Suprapubic skin (tissue), 4 donors: Measurements from ENCODE around the gene TPK1. TPM values are rescaled to one million over a fixed set of nuclear protein-coding genes. Genes with fewer than 3 reads are reported as not detected.

ENCODE experiments used
- DNase-seq, 2 donors: peaks; one replicate each; pipeline ENCODE4 v3.0.0-alpha.2; 2019; ENCODE audit warnings: low spot score in 2 of 2
- H3K27ac ChIP-seq: fragments of 200-600 bp; sonication (generic); one replicate; pipeline ENCODE4 v1.5.1; 2019
- H3K27me3 ChIP-seq: fragments of 200-600 bp; sonication (generic); one replicate; pipeline ENCODE4 v1.5.1; 2019
- H3K36me3 ChIP-seq: fragments of 200-600 bp; sonication (generic); one replicate; pipeline ENCODE4 v1.5.1; 2019
- H3K4me1 ChIP-seq: fragments of 200-600 bp; sonication (generic); one replicate; pipeline ENCODE4 v1.5.1; 2019
- H3K4me3 ChIP-seq: fragments of 200-600 bp; sonication (generic); one replicate; pipeline ENCODE4 v1.5.1; 2019; ENCODE audit warnings: mild to moderate bottlenecking
- H3K9me3 ChIP-seq: fragments of 200-600 bp; sonication (generic); one replicate; pipeline ENCODE4 v1.5.1; 2019
- EP300 ChIP-seq: sonication (generic); formaldehyde crosslinking; IDR thresholded peaks from one replicate; pipeline ENCODE4 v1.6.1; 2017; ENCODE audit warnings: antibody characterized with exemption
- POLR2A ChIP-seq, 2 donors: fragments of 450-650 bp; IDR thresholded peaks; one replicate each; pipeline ENCODE4 v1.6.1; 2017; ENCODE audit warnings: antibody characterized with exemption in 2 of 2, mild to moderate bottlenecking in 2 of 2, moderate library complexity in 2 of 2
- POLR2AphosphoS5 ChIP-seq, 3 donors: sonication (generic); formaldehyde crosslinking; IDR thresholded peaks; one replicate each; pipeline ENCODE4 v1.6.1; 2017; ENCODE audit warnings: antibody characterized with exemption in 3 of 3
- WGBS: methylation state at CpG from one replicate; pipeline ENCODE4 v1.1.5; 2018; 5-methylcytosine and 5-hydroxymethylcytosine counted together
- total RNA-seq, 4 donors: library from RNA; depleted of rRNA; stranded (reverse); fragments of >200 nt; gene quantifications; one replicate each; pipeline ENCODE4 v1.1.0, GENCODE V29; 2016
- TF ChIP-seq, protein P1 (sequence below), 2 donors: fragments of 200-600 bp in 1 of 2; fragments of 450-650 bp in 1 of 2; sonication (generic) in 1 of 2; IDR thresholded peaks; one replicate each; pipeline ENCODE4 v1.5.1; 2016 to 2019; ENCODE audit warnings: antibody characterized with exemption in 2 of 2, mild to moderate bottlenecking in 1 of 2, moderate library complexity in 1 of 2

Gene TPK1
- total RNA-seq, 4 donors from 2014 or later = 1.4 to 3.9 (median 2.8) TPM

DNA sequence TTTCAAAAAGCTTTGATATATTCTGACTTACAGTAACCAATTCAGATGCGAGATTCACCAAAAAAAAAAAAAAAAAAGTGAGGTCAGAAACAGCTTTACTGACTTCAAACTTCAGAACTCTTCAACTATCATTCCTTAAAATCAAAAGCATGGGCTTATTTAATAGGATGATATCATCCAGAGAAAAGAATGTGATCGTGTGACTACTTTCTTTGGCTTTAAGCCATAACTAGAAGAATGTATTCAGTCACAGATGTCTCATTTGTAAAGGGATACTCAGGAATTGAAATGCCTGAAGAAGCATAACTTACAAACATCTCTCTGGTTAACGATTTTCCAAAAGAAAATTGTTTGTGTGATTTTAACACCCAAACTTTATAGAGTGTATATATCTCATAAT lies 11.5 kb downstream of the TPK1 start:
- TF ChIP-seq, protein P1, sequence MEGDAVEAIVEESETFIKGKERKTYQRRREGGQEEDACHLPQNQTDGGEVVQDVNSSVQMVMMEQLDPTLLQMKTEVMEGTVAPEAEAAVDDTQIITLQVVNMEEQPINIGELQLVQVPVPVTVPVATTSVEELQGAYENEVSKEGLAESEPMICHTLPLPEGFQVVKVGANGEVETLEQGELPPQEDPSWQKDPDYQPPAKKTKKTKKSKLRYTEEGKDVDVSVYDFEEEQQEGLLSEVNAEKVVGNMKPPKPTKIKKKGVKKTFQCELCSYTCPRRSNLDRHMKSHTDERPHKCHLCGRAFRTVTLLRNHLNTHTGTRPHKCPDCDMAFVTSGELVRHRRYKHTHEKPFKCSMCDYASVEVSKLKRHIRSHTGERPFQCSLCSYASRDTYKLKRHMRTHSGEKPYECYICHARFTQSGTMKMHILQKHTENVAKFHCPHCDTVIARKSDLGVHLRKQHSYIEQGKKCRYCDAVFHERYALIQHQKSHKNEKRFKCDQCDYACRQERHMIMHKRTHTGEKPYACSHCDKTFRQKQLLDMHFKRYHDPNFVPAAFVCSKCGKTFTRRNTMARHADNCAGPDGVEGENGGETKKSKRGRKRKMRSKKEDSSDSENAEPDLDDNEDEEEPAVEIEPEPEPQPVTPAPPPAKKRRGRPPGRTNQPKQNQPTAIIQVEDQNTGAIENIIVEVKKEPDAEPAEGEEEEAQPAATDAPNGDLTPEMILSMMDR (IDR thresholded peaks at IDR 0.05) = no peak
- TF ChIP-seq POLR2AphosphoS5 (IDR thresholded peaks at IDR 0.05) (no peak), EP300 (no peak), POLR2A (IDR thresholded peaks at IDR 0.05) (no peak)
- 21% methylated on average over 3 of the region's 3 CpGs for WGBS
- H3K27ac ChIP-seq = no peak overlapping the region
- H3K4me3 ChIP-seq = no peak overlapping the region
- DNase-seq = no peak
- no peaks in the 10 kb centered on the region for H3K27me3 ChIP-seq
- no peaks in the 10 kb centered on the region for H3K9me3 ChIP-seq
- H3K36me3 ChIP-seq = no peaks in the 10 kb centered on the region
- peaks cover 7% of the 10 kb centered on the region for H3K4me1 ChIP-seq

DNA sequence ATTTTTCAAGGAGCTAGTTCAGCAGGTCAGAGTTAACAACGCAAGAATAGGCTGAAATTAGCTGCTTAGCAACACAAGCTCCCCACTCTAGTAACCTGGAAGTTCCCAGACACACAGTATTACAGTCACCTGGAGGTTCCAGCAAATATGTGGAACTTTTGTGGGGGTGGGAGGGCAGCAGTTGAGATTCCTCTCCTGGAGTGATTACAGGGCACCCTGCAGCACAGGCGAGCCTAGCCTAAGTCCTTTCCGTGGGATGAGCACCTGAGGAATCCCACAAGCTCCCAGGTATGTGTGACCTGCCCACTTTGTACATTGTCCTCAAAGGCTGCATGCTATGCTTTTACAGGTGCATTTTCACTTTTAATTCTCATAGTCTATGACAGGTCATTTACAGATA lies 13.6 kb downstream of the TPK1 start:
- Histone ChIP-seq H3K4me3 (no peak overlapping the region), H3K27me3 (no peaks in the 10 kb centered on the region), H3K27ac (no peak overlapping the region), H3K9me3 (no peaks in the 10 kb centered on the region), H3K4me1 (peaks cover 7% of the 10 kb centered on the region), H3K36me3 (no peaks in the 10 kb centered on the region)
- DNase-seq = no peak
- 85% methylated on average over 3 of the region's 3 CpGs for WGBS
- no peak for TF ChIP-seq EP300
- no peak for TF ChIP-seq POLR2A (IDR thresholded peaks at IDR 0.05)

DNA sequence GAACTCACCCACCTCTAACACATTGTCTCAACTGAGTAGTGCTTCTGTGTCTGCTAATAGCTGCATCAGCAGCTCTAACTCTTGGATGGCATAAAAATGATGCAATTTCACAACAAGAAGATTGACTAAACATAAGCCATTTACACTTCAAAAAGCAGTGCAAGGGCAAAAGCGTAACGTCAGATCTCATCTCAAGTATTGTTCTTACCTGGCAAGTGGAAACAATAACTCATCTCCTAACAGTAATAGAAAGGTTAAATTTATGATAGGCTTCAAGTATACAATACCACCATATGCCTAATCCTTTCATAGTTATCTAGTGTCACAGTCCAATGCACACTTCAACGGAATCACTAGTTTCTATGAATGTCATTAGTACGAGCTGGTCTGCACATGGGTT lies 14.8 kb downstream of the TPK1 start:
- Histone ChIP-seq H3K27me3 (no peaks in the 10 kb centered on the region), H3K27ac (no peak overlapping the region), H3K4me1 (peaks cover 7% of the 10 kb centered on the region), H3K9me3 (no peaks in the 10 kb centered on the region), H3K4me3 (no peak overlapping the region), H3K36me3 (no peaks in the 10 kb centered on the region)
- TF ChIP-seq POLR2A (IDR thresholded peaks at IDR 0.05) (no peak), EP300 (no peak), POLR2AphosphoS5 (IDR thresholded peaks at IDR 0.05) (no peak)
- 82% methylated on average over 4 of the region's 4 CpGs for WGBS
- DNase-seq = no peak

DNA sequence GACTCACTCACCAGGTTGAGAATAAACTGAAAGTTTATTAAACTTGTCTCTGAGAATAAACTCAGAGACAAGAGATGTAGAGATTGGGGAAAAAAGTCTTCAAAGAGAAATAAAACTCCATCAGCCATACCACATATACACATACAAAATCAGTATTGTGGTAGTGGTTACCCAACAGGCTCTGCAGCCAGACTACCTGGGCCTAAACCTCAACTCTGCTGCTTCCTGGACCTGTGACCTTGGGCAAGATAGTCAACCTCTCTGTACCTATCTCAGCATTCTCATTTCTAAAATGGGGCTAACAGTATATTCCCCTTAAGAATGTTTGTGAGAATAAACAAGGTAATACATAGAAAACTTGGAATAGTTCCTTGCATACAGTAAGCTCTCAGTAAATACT lies 15.3 kb downstream of the TPK1 start:
- DNase-seq = no peak
- Histone ChIP-seq H3K27ac (no peak overlapping the region), H3K27me3 (no peaks in the 10 kb centered on the region), H3K36me3 (no peaks in the 10 kb centered on the region), H3K4me1 (peaks cover 7% of the 10 kb centered on the region), H3K4me3 (no peak overlapping the region), H3K9me3 (no peaks in the 10 kb centered on the region)
- TF ChIP-seq POLR2AphosphoS5 (IDR thresholded peaks at IDR 0.05) = no peak
- TF ChIP-seq EP300 = no peak
- no peak for TF ChIP-seq POLR2A (IDR thresholded peaks at IDR 0.05)
- TF ChIP-seq, protein P1 (IDR thresholded peaks at IDR 0.05) = no peak

DNA sequence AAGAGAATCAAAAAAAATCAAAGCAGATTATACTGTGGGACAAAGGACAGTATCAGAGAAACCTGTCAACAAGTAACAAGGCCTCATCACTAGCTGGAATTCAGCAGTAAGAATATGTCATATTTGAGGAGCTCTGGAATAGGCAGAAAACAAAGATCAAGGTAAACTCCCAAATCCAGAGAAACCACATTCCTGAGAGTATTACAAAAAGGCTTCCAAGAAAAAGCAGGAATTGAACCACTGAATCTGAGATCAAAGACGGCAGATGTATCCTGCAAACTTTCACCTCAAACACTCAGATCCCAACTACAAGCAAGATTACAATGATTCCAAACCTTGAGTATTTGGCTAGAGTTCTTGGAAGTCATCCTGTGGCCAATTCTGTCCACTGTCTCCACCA lies 16.3 kb downstream of the TPK1 start:
- H3K27me3 ChIP-seq = no peaks in the 10 kb centered on the region
- H3K27ac ChIP-seq = no peak overlapping the region
- TF ChIP-seq POLR2AphosphoS5 (IDR thresholded peaks at IDR 0.05) (no peak), POLR2A (IDR thresholded peaks at IDR 0.05) (no peak)
- H3K4me1 ChIP-seq = peaks cover 5% of the 10 kb centered on the region
- 71% methylated on average over 1 of the region's 1 CpG for WGBS
- no peak overlapping the region for H3K4me3 ChIP-seq
- no peaks in the 10 kb centered on the region for H3K36me3 ChIP-seq
- no peak for DNase-seq
- H3K9me3 ChIP-seq = no peaks in the 10 kb centered on the region

DNA sequence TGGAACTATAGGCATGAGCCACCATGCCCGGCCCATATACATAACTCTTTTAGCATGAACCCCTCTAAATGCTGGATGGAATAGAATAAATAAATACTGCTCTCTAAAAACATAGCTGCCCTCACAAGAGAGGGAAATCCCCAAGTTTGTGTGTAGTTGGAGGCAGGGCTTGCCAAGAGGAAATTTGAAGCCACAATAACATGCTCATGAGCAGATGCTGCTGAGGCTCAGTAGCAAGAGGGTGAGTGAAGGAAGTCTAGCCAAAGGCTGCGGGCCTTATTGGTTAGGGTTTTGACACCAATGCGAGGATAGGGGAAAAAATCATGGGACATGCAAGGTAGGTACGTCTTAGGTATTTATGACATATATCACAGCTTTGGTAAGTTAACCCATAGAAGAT lies 17.3 kb downstream of the TPK1 start:
- DNase-seq = no peak
- TF ChIP-seq POLR2A (IDR thresholded peaks at IDR 0.05) = no peak
- TF ChIP-seq, protein P1 (IDR thresholded peaks at IDR 0.05) = no peak
- no peak for TF ChIP-seq EP300
- no peak for TF ChIP-seq POLR2AphosphoS5 (IDR thresholded peaks at IDR 0.05)
- Histone ChIP-seq H3K36me3 (no peaks in the 10 kb centered on the region), H3K27me3 (no peaks in the 10 kb centered on the region), H3K4me1 (no peaks in the 10 kb centered on the region), H3K27ac (no peak overlapping the region), H3K4me3 (no peak overlapping the region), H3K9me3 (no peaks in the 10 kb centered on the region)
- 61% methylated on average over 4 of the region's 4 CpGs for WGBS

DNA sequence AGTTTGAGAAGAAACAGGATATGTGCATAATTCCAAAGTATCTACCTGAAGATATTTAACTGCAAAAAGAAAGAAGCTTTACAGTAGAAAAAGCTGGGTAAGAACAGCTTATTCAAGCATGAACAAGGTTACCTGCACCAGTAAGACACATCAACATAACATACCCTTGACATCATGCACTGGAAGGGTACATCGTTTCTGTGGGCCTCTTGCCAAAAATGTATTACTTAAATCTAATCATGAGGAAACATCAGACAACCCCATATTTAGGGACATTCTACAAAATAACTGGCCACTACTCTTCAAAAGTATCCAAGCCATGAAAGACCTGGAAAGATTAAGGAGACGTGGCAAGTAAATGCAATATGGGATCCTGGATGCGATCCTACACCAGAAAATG lies 18.9 kb downstream of the TPK1 start:
- H3K4me1 ChIP-seq = peaks cover 4% of the 10 kb centered on the region
- H3K4me3 ChIP-seq = no peak overlapping the region
- no peaks in the 10 kb centered on the region for H3K36me3 ChIP-seq
- 80% methylated on average over 3 of the region's 3 CpGs for WGBS
- DNase-seq = no peak
- TF ChIP-seq, protein P1 (IDR thresholded peaks at IDR 0.05) = no peak
- TF ChIP-seq POLR2A (IDR thresholded peaks at IDR 0.05) = no peak
- no peak for TF ChIP-seq EP300
- TF ChIP-seq POLR2AphosphoS5 (IDR thresholded peaks at IDR 0.05) = no peak
- no peak overlapping the region for H3K27ac ChIP-seq
- H3K27me3 ChIP-seq = no peaks in the 10 kb centered on the region
- no peaks in the 10 kb centered on the region for H3K9me3 ChIP-seq
